NCI-H1105 (cell line): ENCODE results near the gene TNP2.

Experiments used
- DNase-seq: peaks from one replicate; lab custom pipeline; 2025; lab: John Stamatoyannopoulos, UW

The TNP2 gene

DNA sequence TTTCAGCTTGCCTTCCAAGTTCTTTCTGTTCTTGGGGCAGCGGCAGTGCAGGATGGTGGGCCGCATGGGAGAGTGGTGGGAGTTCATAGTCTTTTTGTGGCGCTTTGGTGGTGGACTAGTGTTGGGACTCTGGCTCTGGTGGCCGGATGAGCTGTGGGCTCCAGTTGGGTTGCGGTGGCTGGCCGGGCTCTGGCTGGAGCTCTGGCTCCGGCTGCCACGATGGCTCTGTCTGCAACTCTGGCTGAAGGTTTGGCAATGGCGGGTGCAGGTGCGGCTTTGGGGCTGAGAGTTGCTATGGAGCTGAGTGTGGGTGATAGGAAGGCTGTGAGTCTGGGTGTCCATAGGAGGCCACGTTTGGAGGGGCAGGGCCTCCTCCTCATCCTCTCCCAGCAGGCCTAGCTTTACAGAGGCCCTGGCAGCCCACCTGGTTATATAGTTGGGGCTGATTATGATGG, at the start of gene TNP2:
TNP2 (minus strand) TSS at position 405 of the 455 bp plus-strand sequence; CDS start at position 342, 63 bp downstream.
- DNase-seq = no peak

DNA sequence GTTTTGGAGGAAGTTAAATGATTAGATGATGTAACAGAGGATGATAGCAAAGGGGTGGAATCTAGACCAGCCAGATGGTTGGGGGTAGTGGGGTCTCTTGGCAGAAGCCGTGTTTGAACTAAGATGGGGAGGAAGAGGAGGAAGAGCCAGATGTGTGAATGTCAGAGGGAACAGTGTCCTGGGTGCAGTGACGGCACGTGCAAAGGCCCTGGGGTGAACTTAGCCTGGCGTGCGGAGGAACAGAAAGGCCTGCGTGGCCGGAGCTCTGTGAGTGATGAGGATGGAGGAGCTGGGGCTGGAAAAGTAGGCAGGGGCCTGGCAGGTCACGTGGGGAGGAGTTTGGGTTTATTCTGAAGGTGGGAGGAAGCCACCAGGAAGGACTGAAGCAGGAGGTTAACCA, 49.7 kb upstream of the TNP2 start:
- DNase-seq = no peak

DNA sequence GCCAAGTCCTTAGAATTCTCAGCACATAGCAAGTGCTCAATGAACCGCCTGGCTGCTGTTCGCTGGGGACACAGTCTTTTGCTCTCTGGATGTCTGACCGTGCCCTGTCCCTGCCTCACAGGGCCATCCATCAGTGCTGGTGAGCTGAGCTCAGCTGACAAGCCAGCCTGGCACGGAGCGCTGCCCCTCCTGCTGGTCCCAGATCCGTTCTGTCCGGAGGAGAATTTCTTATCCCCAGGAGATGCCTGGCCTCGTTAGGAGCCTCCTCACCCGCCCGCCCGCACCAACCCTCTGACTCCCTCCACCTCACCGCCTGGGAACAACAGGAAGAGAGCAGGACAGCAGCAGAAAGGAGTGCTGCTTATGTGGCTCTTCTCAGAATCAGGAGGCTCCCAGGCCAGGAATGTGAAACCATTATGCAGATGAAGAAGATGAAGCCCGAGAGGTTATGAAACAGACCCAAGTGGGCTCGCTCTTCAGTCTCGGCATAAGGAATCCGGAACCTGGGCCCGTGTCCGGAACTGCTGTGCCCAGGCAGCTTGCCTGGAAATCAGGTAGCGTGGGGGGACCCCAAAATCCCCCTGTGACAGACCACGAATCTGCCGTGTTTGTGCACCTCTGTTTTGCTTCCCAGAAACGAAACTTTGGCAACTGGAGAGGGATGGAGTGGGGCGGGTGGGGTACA, 47.3 kb upstream of the TNP2 start:
- DNase-seq = no peak

DNA sequence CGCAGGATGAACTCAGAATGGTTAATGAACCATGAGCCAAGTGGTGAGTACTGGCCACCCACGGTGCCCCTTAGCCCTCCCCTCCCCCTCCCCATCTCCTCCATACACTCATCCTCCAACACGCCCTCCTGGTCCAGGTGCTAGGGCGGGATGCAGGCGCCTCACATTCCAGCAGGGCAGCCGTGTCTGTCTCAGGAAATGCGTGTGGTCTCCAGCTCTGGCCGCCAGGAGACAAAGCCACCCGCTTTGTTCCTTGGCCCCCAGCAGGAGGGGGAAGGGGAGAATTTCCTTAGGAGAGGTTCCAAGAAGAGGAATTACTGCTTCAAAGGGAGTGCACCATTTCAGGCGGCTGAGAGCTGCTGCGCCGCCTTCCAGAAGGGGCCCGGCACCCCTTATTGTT, 46.4 kb upstream of the TNP2 start:
- DNase-seq = no peak

DNA sequence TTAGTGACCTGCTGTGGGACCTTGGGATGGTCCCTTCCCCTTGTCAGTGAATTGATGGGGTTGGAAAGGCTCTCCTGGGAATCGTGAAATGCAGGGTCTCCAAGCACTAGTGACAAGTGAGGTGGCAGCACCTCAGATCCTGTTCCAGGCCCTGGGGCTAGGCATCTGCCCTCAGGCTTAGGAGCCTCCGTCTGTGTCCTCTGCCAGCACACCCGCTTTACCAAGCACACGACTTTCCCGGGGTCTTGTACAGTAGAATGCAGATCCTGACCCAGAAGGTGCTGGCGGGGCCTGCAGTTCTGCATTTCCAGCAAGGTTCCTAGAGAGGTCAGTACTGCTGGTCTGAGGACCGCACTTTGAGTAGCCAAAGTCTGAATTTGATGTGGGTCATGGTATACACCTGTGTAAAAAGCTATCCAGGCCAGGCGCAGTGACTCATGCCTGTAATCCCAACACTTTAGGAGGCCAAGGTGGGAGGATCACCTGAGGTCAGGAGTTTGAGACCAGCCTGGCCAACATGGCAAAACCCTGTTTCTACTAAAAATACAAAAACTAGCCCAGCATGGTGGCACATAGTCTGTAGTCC, 45.3 kb upstream of the TNP2 start:
- no peak for DNase-seq

DNA sequence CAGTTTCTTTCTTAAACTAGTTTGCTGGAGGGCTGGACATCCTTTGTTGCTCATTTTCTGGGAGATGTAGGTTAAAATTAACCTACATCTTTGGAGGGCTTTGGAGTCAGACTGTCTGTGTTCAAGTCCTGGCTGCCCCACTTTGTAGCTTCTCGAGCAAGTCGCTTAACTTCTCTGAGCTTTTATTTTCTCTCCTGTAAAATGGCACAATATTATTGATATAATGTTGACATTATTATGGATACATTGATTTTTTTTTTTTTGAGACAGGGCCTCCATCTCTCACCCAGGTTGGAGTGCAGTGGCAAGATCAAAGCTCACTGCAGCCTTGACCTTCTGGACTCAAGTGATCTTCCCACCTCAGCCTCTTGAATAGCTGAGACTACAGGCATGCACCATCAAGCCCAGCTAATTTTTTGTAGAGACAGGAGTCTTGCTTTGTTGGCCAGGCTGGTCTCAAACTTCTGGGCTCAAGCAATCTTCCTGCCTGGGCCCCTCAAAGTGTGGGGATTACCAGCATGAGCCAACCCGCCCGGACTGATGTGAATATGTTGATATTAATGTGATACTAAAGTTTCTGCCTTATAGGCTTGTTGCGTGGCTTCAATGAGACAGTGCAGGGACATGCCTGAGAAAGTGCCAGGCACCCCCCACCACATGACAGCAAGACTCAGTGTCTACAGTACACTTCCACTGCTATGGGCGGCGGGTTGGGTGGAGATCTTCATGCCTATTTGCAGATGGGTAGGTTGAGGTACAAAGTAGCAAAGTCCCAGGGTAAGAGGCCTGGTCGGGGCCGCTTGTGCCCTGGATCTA, 44.6 kb upstream of the TNP2 start:
- no peak for DNase-seq

DNA sequence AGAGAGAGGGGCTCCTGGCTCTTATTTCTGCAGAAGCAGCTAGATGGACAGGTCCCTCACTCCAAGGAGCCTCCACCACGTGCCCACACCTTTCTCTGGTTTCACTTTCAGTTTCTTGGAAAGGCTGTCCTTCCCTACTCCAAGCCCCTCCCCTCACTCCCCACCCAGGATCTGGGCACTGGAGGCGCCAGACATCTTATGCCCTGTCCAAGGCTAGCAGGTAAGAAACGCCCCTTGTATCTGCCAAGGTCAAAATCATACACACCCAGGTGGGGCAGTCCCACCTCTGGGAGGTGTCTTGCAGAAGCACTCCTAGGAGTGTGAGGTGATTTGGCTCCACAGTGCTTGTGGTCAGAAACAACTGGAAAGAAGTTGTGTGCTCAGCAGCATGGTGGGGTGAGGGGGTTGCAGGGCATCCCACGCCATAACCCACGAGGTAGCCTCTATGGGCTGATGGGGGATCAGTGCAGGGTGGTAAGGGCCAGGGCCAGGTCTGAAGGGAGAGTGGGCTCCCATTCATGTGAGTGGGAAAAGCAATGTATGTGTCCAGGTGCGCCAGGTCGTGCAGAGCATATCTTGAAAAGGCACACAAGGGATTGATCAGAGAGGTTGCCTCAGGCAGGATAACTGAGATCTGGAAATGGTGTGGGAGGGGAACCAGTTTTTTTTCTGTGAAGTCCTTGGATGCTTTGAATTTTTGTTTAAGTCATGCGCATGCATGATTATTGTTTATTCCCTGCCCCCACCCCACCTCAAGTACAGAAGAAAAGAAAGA, 43.8 kb upstream of the TNP2 start:
- DNase-seq = no peak

DNA sequence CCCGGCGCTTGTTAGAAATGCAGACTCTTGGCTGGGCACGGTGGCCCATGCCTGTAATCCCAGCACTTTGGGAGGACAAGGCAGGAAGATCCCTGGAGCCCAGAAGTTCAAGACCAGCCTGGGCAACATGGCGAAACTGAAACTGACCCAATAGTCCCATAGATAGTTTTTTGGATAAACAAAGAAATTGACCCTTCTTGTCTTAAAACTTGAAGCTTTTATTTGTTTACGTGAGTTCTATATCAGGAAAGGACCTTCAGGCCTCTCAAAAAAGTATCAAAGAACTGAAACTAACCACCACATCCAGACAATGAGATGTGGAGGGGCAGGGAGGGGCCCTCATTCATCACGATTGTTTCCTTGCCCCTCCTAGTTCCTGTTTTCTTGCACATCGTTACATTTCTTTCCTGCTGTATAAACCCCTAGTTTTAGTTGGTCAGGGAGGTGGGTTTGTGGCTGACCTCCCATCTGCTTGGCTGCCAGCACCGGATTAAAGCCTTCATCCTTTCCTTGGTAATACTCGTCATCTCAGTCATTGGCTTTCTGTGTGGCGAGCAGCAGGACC, 42.0 kb upstream of the TNP2 start:
- DNase-seq = no peak

DNA sequence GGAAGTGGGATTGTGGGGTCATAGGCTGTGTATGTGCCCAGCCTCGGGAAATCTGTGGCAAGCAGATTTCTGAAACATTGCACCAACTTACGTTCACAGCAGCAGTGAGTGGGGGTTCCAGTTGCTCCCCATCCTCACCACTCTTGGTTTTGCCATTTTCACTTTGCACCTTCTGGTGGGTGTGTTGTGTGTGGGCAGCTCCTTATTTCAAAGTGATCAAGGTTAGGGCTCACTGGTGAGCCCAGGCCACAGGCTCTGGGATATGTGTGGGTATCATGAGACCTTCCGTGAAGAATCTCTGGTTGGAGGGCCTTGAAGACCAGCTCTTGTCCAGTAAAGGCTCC, 41.5 kb upstream of the TNP2 start:
- no peak for DNase-seq

DNA sequence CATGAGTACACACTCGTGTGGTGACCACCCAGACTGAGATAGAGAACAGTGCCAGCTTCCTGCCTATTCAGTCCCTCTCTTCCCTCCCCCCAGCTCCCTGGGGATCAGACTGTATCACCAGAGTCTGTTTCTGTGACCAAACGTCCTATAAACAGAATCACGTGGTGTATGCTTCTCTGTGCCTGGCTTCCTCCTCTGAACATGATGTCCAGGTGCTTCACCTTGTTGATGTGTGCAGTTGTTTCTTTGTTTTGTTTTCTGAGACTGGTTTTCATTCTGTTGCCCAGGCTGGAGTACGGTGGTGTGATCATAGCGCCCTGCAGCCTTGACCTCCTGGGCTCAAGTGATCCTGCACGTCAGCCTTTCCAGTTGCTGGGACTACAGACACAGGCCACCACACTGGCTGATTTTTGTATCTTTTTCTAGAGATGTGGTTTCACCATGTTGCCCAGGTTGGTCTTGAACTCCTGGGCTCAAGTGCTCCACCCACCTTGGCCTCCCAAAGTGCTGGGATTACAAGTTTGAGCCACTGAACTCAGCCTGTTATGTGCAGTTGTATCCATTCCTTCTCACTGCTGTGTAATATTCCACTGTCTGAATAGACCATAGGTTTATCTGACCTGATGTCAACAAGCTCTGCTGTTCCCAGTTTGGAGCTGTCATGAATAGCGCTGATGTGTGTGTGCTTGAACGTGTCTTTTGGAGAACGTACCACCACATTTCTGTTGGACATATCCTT, 40.9 kb upstream of the TNP2 start:
- no peak for DNase-seq

DNA sequence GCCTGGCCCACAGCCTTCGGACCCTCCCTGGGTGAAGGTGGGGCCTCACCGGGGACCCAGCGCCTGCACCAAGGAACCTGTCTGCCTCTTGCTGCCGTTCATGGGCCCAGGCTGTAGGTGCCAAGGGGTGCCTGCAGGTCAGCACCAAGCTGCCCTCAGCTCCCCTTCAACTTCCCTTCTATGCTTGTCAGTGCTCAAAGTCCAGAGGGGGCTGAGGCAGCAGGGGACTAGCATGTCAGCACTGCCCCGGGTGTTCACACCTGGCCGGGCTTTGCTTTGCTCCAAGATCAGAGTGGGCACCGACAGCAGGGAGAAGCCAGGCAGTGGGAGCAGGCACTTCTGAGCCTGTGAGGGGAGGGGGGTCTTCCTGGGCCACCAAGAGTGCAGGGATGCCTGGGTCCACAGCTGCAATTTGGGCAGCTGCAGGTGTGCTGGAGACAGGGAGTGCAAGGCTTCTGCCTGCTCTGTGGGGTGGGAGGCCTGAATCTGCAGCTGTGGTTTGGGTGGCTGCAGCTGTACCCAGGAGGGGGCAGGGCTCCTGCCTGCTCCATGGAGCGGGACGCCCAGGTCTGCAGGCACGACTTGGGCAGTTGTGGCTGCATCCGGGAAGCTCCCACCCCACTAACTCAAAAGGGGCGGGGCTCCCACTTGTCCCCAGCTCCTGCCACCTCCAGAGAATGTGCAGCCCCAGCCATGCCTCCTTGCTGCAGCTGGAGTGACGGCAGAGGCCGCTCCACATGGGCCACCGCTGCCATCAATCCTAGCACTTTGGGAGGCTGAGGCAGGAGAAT, 39.6 kb upstream of the TNP2 start:
- no peak for DNase-seq

DNA sequence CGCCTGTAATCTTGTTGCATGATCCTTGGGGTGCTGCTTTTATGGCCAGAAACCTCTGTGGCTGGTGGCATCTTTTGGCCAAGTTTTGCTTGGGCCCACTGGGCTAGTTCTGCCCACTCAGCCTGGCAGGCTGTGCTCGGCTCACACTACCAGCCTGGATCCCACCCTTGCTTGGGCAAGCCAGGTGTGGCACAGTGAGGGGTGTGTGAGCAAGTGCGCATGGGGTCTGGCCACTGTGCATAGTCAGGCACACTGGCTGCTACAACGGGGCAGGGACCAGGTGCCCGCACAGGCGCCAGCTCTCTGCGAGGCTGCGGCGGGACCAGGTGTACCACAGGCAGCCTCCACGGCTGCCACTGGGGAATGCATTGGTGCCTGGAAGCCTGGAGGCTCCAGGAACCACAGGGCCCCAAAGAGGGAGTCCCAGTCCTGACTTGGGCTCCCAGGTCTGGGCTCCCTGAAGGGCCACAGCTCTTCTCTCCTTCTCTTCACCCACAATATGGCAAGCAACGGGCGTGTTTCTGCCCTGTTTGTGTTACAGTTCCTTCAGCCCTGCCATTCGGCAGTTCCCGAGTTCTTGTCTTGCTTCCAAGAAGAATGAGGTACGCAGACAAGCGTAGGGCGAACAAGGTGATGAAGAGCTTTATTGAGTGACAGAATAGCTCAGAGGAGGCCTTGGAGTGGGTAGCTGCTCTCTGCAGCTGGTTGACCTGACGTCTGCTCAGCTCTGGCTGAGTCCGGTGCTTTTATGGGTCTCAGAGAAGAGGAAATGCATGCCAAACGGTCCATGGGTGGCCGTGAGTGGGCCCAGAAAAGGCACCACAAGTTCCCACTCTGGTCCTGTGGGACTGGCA, 38.7 kb upstream of the TNP2 start:
- DNase-seq = no peak

DNA sequence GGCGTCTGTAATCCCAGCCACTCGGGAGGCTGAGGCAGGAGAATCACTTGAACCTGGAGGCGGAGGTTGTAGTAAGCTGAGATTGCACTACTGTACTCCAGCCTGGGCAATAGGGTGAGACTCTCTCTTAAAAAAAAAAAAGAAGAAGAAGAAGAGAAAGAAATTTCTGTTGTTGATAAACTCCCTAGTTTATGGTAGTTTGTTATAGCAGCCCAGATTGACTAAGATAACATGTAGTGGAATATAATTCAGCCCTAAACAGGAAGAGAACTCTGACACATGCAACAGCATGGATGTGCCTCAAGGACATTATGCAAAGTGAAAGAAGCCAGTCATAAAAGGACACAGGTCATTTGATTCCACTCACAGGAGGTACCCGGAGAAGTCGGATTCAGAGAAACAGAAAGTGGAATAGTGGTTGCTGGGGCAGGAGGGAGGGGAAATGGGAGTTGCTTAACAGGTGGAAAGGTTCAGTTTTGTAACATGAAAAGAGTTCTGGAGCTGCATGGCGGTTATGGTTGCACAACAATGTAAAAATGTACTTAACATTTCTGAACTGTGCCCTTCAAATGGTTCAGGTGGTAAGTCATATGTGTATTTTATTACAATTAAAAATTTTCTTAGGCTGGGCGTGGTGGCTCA, 38.0 kb upstream of the TNP2 start:
- DNase-seq = no peak

DNA sequence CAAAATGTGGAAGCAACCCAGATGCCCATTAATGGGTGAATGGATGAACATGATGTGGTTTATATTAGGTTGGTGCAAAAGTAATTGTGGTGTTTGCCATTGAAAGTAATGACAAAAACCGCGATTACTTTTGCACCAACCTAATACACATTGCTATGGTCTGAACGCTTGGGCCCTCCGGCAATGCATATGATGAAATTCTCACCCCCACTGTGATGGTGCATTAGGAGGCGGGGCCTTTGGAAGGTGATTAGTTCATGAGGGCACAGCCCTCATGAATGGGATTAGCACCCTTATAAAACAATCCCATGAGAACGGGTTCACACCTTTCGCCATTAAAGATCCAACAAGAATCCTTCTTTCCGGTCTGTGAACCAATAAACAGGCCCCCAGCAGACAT, 37.3 kb upstream of the TNP2 start:
- no peak for DNase-seq

DNA sequence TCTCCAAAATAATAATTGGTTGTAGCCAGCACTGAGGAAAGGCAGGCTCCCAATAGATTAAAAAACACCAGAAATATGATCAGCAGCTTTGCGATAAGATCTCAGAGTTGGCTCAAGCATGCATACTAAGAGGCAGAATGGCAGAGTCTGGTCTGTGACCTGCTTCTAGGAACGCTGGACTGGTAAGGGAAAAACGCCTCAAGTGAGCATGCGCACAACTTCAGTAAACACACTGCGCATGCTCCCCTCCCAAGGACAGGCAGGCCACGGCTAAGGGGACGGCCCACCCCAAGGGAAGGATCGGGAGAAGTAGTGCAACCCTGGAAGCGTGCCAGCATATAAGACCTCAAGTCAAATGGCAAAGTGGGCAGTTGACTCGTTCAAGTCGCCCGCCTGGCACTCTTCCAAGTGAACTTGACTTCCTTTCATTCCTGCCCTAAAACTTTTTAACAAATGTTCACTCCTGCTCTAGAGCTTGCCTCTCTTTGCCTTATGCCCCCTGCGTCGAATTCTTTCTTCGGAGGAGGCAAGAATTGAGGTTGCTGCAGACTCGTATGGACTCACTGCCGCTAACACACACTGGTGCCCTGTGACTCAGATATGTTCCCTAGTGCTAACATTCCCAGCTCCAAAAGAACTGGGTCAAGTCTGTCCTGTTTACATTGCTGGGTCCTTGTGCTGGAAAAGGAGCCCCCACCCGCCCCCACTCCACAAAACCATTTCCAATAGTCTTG, 34.4 kb upstream of the TNP2 start:
- peak; percentile 78 for DNase-seq

DNA sequence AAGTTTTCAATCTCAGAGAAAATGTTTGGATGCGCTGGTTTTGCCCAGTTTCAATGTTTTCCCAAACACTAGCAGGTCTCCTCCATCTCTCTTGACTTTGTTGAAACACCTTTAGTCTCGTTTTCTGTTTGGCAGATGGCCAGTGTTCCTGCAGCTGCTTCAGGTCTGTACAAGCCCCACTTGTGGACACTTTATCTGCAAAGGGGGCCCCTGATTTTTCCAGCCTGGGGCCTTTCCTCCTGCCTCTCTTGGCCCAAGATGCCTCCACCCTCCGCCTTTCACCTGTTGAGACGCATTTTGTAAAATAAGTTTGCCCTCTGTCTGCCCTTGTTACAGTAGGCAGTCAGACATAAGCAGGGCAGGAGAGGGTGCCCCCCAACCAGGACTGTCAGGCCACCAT, 33.9 kb upstream of the TNP2 start:
- peak; percentile 89 for DNase-seq

DNA sequence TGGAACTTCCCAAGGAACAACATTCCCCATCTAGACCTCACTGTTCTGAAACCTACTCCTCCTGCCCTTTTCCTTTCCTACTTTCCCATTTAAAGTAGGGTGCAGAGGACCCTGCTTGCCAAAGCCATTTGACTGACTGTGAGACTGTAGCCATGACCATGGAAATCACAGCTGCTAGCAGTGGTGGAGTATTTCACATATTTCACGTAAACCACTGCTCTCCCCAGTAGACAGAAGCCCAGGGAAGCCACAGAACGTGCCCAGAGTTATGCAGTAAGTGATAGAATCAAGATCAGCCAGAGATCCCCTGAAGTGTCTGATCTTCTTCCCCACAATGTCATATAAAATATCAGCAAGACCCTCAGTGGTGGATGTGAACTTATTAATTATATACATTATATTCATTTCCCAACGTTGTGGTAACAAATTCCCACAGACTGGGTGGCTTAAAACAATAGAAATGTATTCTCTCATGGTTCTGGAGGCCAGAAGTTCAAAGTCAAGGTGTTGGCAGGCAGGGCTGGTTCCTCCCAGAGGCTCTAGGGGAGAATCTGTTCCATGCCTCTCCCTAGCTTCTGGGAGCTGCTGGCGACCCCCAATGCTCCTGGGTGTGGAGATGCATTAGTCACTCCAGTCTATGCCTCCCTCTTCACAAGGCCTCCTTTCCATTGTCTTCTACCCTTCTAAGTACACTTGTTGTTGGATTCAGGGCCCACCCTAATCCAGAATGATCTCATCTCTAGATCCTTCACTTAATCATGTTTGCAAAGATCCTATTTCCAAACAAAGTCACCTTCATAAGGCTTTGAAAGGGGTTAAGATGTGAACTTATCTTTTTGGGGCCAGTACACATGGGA, 32.7 kb upstream of the TNP2 start:
- DNase-seq = no peak

DNA sequence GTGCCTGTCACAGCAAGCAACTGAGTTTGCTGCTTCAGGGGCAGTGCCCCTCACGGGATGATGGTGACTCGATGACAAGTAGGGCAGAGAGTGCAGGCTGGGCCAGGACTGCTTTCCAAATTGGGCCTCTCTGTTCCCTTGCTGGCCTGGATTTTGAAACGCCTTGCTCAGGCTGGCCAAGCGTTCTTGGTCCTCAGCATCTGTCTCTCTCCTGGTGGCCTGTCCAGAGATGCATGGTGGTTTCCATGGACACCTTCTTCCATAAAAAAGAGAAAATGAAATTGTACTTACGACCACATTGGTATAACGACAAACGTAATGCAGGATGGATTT, 31.4 kb upstream of the TNP2 start:
- no peak for DNase-seq
